ENCODE data around the gene RNF217.
"Not testable (repeated sequence)": the region's sequence is repeated elsewhere in the genome, so short reads cannot be mapped to it uniquely, and the experiment has no call there.

RNF217 gene

DNA sequence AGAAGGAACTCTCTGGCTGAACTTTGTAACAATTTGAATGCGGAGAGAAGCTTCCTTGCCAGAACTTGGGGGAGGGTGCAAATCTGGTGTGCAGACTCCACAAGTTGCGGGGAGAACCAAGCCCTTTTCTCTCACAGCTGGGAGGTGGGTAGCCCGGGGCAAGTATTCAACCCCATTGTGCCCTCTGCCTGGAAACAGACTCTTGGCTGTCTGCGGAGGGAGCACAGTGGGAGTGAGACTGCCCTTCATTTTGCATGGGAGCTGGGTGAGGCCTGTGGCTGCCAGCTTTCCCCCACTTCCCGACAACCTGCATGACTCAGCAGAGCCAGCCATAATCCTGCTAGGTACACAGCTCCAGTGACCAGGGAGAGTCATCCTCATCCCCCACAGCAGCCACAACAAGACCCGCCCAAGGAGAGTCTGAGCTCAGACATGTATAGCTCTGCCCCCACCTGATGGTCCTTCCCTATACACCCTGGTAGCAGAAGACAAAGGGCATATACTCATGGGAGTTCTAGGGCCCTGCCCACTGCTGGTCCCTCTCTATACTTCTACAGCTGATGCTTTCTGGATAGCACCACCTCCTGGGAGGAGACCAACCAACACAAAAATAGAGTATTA is 161.9 kb downstream of the RNF217 start:
- TF ChIP-seq POLR2AphosphoS5 (IDR thresholded peaks at IDR 0.05; ENCODE audit: low read depth, low read length), result no peak
- no peak for TF ChIP-seq TAF1 (IDR thresholded peaks at IDR 0.05; ENCODE audit: borderline replicate concordance, low read depth, low read length)
- TF ChIP-seq POLR2A (IDR thresholded peaks at IDR 0.05; ENCODE audit: low read depth, low read length), result no peak
- DNase-seq (ENCODE audit: insufficient read length), result no peak
- FAIRE-seq, result no peak

DNA sequence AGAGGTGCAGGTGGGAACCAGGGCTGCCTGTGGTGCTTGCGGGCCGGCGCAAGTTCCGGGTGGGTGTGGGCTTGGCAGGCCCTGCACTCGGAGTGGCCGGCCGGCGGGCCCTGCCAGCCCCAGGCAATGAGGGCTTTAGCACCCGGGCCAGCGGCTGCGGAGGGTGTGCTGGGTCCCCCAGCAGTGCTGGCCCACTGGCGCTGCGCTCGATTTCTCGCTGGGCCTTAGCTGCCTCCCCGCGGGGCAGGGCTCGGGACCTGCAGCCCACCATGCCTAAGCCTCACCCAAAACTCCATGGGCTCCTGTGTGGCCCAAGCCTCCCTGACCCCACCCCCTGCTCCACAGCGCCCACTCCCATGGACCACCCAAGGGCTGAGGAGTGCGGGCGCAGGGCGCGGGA is 163.6 kb downstream of the RNF217 start:
- DNase-seq (ENCODE audit: insufficient read length); FAIRE-seq: not testable (repeated sequence)

DNA sequence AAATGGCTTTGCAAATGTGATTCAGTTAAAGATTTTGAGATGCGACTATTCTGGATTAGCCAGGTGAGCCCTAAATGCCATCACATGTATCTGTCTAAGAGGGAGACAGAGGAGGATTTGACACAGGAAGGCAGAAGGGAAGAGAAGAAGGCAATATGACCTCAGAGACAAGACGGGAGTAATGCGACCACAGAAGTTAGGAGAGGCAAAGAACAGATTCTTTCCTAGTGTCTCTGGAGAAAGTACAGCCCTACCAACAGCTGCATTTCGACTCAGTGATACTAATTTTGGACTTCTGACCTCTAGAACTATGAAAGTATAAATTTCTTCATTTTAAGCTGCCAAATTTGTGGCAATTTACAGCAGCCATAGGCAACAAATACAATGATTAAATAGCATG is 167.1 kb downstream of the RNF217 start:
- TF ChIP-seq TAF1 (IDR thresholded peaks at IDR 0.05; ENCODE audit: borderline replicate concordance, low read depth, low read length), result no peak
- TF ChIP-seq POLR2A (IDR thresholded peaks at IDR 0.05; ENCODE audit: low read depth, low read length), result no peak
- no peak for TF ChIP-seq POLR2AphosphoS5 (IDR thresholded peaks at IDR 0.05; ENCODE audit: low read depth, low read length)
- DNase-seq (ENCODE audit: insufficient read length) (no peak), FAIRE-seq (no peak)

DNA sequence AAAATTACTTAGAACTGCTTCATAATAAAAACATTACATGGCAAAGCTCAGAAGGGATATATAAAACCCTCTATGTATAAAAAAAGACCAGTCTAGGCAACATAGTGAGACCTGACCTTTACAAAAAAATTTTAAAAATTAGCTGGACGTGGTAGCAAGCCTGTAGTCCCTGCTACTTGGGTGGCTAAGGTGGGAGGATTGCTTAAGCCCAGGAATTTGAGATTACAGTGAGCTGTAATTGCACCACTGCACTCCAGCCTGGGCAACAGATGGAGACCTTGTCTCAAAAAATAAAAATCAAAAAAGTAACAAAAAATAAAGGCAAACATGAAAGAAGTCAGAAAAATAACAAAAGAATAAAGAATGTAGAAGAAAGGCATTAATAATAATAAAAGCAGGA is 169.8 kb downstream of the RNF217 start:
- DNase-seq (ENCODE audit: insufficient read length), result no peak
- TF ChIP-seq POLR2A (IDR thresholded peaks at IDR 0.05; ENCODE audit: low read depth, low read length) (no peak), POLR2AphosphoS5 (IDR thresholded peaks at IDR 0.05; ENCODE audit: low read depth, low read length) (no peak), TAF1 (IDR thresholded peaks at IDR 0.05; ENCODE audit: borderline replicate concordance, low read depth, low read length) (no peak)
- no peak for FAIRE-seq

DNA sequence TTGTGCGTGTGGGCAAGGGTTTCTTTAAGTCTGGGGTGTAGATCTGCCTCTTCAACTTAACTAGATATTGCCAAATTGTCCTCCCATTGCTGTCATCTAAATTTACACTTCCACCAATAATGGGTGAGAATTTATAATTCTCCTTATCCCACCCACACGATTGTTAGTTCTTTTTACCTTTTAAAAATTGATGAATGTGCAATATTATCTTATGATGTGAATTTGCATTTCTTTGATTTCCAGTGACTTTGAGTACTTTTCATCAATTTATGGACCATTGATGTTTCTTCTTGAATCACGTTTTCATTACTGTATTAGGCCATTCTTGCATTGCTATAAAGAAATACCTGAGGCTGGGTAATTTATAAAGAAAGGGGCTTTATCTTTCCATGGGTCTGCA is 174.1 kb downstream of the RNF217 start:
- TF ChIP-seq TAF1 (IDR thresholded peaks at IDR 0.05; ENCODE audit: borderline replicate concordance, low read depth, low read length) (no peak), POLR2AphosphoS5 (IDR thresholded peaks at IDR 0.05; ENCODE audit: low read depth, low read length) (no peak), POLR2A (IDR thresholded peaks at IDR 0.05; ENCODE audit: low read depth, low read length) (no peak)
- DNase-seq (ENCODE audit: insufficient read length) (no peak), FAIRE-seq (no peak)

DNA sequence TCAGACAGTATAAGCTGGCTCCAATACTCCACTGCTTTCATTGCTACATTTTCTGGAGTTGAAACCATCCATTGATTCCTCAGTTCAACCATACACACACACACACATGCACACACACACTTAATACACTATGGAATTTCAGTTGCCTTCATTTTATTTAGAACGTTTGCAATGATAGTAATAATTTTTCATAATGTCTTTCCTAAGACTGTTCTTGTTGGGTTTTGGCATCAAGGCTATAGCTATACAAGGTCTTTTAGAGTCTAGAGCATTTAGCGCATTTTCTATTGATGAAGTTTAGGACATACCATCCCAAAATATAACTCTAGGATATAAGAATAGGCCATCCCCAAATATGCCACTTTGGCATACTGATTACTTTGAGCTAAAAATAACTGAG is 175.8 kb downstream of the RNF217 start:
- TF ChIP-seq TAF1 (IDR thresholded peaks at IDR 0.05; ENCODE audit: borderline replicate concordance, low read depth, low read length) (no peak), POLR2AphosphoS5 (IDR thresholded peaks at IDR 0.05; ENCODE audit: low read depth, low read length) (no peak), POLR2A (IDR thresholded peaks at IDR 0.05; ENCODE audit: low read depth, low read length) (no peak)
- FAIRE-seq, result no peak
- no peak for DNase-seq (ENCODE audit: insufficient read length)

DNA sequence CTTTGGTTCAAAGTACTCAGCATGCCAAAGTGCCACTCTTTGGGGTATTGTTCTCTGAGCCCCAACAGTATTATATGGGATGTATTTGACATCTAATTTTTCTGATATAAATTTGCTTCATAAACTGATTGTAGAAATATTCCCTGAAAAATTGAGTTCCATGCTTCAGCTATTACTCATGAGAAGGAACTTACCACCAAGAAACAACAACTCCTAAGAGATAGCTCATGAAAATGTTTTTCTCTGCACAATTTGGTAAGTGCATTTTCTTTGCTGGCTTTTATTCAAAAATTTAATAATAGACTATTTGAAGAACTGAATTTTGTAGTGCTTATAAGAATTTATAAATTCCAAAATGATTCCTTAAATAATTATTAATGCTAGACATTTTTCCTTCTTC is 178.6 kb downstream of the RNF217 start:
- DNase-seq (ENCODE audit: insufficient read length) (no peak), FAIRE-seq (no peak)
- TF ChIP-seq TAF1 (IDR thresholded peaks at IDR 0.05; ENCODE audit: borderline replicate concordance, low read depth, low read length) (no peak), POLR2A (IDR thresholded peaks at IDR 0.05; ENCODE audit: low read depth, low read length) (no peak), POLR2AphosphoS5 (IDR thresholded peaks at IDR 0.05; ENCODE audit: low read depth, low read length) (no peak)

Measured in GM12892 (cell line).